Erythroblast (primary cell): ENCODE measurements around the gene RAET1G.
"Not testable (repeated sequence)": the region's sequence is repeated elsewhere in the genome, so short reads cannot be mapped to it uniquely, and the experiment has no call there.

ENCODE experiments used
- DNase-seq, 2 experiments: peaks; one replicate each; lab custom pipeline; 2025; lab: John Stamatoyannopoulos, UW
- GATA1 ChIP-seq: IDR thresholded peaks from 2 replicates; pipeline ENCODE4 v1.6.1; 2011; ENCODE audit warnings: low read depth, mild to moderate bottlenecking, control low read depth, low read length, moderate library complexity
- POLR2A ChIP-seq: IDR thresholded peaks from 2 replicates; pipeline ENCODE4 v1.6.1; 2011; ENCODE audit warnings: mild to moderate bottlenecking, low read length

Gene RAET1G

DNA sequence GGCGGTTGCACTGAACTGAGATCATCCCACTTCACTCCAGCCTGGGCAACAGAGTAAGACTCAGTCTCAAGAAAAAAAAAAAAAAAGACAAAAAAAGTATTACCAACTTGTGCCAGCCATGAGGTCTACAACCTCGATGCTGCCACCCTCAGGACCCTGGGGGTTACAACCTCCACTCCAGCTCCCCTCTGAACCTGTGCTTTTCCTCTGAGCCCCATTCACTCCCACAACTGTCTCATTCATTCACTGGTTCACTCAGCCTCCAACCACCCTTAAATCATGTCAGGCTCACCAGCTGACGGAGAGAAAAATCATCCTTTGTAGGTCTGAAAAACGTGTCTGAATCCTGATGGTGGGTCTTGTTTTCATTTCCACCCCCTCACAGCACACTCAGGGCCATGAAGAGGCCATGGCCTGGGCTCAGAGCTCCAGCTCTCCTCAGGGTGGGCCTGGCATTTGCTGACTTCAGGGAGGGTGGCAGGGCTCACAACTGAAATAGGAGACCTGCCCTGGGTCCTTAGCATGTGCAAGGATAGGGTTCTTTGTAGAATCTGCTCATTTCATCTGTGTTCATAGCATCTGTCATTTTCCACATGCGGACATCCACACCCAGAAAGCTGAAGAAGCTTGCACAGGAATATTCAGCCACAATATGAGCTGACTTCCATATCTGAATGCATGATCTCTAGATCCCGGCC, 39.0 kb upstream of the RAET1G start:
- peak; percentile 16 to 40 for DNase-seq
- TF ChIP-seq POLR2A (no peak), GATA1 (no peak)

DNA sequence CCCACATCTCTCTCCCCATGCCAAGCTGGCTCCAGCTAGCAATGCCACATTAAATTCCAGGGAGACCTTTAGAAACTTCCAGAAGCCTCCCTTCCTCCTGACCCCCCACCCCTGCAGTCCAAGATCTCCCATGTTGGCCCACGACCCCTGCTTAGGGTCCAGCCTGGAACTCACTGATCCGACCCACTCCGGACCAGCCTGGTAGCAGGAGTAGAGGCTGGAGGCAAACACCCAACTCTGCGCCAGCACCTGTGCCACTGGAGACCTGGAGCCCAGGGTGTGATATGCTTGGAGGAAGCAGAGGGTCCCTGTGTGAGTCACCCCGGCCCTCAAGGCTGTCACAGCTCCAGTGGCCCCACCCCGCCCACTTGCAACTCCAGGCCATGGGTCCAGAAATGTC, 37.6 kb upstream of the RAET1G start:
- no peak for DNase-seq
- TF ChIP-seq POLR2A, result no peak
- TF ChIP-seq GATA1, result no peak

DNA sequence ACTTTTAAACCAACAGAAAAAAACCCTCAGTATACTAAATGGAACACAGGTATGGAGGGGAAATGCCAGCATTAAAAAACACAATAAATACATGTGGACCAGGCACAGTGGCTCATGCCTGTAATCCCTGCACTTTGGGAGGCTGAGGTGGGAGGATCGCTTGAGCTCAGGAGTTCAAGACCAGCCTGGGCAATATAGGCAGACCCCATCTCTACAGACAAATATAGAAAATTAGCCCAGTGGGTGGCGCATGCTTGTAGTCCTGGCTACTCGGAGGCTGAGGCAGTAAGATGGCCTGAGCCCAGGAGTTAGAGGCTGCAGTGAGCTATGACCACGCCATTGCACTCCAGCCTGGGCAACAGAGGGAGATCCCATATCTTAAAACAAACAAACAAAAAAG, 36.9 kb upstream of the RAET1G start:
- DNase-seq, result not testable (repeated sequence)

DNA sequence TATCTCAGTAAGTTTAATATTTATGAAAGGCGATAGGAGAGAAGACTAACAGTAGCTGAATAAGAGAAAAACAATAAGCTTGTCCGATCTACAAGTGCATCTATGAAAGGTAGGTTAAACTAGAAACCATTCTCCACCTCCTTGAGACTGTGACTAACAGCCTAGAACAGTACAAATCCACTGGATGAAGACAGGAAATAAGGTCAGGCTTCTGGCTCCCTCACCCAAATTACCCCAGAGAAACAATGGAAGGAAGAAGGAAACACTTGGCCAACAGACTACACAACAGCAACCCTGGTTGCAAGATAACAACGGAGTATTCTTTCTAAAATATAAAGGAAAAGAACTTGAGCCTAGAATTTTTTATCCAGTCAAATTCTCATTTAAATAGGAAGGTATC, 35.2 kb upstream of the RAET1G start:
- not testable (repeated sequence) for DNase-seq

DNA sequence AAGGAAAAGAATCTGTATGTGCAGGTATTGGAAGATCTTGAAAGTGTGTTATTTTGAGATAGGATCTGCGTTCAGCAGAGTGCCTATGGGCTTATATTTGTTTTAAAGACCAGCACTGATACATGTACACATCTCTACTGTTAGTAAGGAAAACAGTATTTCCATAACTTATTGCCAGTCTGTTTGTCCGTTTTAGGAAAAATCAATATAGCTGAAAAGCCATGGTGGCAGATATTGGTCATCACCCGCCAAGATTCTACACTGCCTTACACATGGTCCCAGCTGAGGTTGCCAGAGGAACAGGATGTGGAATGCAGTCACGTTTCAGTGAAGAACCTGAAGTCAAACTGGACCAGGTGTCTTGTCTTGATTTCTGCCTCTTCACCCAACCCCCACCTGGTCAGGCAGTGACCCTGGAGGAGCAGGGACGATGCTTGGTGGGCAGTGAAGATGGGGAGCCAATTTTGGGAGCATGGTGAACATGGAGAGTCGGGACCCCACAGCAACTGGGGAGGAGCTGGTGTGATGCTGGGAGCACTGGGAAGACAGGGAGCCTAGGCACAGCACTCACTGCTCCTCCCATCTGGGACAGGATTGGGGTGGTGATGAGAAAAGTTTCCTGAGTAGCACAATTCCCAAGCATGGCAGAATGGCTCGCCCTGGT, 32.9 kb upstream of the RAET1G start:
- DNase-seq, result not testable (repeated sequence)

DNA sequence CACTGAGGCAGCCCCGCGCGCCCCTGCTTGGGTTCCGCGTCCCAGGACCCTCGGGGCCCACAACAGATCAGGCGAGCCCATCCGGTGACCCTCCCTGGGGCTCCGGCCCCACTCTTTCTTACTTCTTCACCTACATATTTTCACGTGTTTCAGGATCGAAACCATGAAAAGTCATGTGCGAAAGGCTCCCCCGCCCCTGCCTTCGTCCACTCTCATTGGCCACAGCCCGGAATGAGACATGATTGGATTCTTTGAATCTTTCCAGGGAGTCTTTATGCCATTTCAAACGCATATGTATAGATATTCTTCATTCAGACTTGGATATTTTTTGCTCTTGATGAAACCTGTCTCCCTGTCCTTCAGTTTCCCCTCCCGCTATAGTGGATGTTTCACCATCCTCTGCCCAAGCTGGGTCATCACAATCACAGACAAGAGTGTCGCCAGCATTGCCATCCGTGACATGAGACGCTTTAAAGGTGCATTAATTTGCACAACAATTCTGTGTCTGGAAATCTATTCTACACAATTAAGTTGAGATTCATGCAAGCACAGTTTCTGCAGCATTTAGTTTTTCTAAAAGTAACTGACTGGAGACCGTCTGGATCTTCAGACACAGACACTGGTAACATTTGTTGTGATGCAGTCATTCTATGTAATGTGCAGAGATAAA, 32.2 kb upstream of the RAET1G start:
- DNase-seq, result not testable (repeated sequence)

DNA sequence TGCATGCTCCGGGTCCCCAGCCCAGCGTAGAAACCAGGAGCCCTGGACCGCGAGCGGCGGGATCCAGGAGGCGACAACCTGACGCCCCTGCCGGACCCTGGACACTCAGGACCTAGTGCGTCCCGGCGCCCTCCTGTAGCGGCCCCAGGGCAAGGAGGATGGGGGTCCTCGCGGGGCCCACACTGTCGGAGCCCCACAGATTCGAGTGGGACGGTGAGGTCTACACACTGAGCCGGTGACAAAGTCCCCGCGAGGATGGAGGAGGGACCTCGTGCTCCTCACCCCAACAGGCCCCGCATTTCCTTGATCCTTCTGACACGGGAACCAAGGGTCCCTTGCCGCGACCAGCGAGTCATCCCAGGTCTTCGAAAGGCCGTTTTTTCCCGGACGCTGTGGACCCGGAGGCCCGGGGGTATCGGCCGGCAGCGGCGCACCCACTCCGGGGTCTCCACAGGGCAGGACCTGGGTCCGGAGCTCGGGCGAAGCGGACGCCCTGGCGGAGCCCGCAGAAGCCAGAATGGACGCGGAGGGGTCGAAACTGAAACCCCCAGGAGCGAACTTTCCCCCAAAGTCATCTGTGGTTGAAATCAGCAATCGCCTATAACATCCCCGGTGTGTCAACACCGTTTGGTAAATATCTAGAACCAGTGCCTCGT, 31.5 kb upstream of the RAET1G start:
- DNase-seq, result not testable (repeated sequence)

DNA sequence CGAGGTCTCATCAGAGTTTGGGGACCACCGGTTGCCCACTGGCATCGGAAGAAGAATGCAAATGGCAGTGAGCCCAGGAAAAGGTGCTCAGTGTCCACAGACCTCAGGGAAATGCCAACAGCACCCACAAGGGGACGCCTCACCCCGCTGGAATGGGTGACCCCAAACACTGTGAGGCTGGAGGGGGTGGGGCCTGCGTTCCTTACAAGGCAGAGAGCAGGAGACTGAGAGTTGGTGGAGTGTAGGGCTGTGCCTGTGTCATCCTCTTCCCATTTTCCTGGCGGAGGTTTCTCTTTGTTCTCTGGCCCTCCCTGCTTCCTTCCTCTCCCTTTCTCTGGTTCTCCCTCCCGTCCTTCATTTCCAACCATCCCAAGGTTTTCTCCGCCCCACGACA, 31.0 kb upstream of the RAET1G start:
- not testable (repeated sequence) for DNase-seq

DNA sequence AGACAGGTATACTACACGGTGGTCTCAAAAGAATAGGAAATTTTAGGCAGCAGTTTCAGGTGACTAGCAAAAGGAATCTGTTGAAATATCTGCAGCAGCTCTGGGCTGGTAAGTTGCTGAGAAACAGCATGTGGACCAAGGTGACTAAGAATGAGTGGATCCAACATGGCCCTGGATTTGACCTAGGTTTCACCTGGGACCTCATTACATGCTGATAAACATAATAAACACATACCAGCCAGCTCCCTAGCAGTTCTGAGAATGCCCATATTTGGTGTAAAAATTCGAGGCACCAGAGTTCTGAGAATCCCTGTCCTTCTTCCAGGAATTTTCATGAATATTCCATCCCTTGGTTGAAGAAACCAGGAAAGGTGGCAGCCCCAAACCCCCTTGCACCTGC, 30.5 kb upstream of the RAET1G start:
- DNase-seq, result not testable (repeated sequence)

DNA sequence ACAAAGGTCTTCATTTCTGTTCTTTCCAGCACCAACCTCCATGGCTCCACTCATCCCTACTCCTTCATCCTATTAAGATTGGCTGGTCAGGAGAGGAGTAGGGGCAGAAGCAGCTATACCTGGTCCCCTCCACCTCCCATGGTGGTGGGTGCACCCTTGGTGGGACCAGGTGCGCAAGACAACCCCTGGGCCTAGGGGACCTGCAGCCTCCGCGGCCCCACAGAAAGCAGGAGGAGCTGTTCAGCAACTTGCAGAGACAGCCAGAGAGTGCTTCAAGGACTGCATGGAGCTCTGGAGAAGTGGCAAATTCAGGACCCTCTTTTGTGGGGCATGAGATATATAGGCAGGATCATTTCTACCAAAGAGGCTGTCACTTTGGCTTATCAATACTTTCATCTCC, 28.7 kb upstream of the RAET1G start:
- TF ChIP-seq POLR2A (no peak), GATA1 (no peak)
- no peak for DNase-seq

DNA sequence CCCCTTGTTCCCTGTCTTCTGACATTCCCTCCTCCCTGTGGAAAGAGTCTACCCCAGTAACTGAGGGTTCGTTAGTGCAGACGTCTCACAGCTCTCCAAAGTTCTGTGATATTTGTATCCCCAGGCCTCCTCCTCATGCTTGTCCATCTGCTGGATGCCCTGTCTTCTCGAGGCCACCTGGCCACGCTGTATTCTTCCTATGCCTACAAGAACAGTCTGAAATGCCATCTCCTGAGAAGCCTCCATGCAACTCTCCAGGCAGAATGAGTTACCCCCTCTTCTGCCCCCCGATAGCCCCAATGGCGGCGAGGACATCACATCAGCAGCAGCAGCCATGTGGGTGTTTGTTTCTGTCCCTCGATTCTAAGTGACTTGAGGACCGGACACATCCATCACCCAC, 28.2 kb upstream of the RAET1G start:
- TF ChIP-seq GATA1 (no peak), POLR2A (no peak)
- no peak for DNase-seq

DNA sequence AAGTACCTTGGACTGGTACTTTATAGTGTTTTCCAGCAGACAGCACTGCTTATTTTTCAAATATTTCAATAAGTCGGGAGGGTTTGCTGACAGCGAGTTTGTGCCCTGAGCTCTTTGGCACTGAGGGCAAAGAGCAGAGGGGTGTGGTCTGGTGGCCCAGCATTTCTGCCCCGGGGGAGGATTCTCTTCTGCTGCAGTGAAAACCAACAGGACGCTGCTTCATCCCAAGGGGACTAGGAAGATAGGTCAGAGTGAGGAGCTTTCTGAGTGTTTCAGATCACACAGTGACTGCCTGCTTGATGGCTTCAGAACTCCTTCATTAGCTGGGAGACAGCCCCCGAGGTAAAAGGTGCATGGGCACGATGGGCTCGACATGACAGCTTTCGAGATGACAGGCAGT, 27.5 kb upstream of the RAET1G start:
- DNase-seq, result no peak
- TF ChIP-seq POLR2A, result no peak
- TF ChIP-seq GATA1, result no peak

DNA sequence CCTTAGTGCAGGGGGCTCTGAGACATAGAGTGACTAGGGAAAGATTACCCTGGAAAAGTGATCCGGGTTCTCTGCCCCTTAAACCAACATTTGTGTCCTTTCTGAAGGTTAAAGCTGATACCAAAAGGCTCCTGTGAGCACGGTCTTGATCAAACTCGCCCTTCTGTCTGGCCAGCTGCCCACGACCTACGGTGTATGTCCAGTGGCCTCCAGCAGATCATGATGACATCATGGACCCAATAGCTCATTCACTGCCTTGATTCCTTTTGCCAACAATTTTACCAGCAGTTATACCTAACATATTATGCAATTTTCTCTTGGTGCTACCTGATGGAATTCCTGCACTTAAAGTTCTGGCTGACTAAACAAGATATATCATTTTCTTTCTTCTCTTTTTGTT, 25.7 kb upstream of the RAET1G start:
- TF ChIP-seq GATA1, result no peak
- TF ChIP-seq POLR2A, result no peak
- no peak for DNase-seq

DNA sequence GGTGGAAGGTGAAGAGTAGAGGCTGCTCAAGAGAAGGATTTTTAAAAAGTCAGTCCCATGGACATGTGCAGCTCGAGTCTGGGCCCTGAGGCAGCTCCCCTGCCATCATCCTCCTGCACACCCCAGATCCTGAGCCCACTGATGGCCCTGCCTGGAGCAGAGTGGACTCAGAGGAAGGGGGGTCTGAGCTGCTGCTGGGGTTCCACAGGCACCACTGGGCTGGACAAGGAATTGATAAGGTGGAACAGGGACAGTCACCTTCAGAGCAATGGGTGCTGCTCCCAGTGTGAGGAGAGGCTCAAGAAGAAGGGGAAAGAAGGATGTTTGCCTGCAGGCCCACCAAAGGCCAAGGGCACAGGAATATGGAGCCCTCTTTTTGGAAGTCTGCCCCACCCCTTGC, 25.1 kb upstream of the RAET1G start:
- DNase-seq, result no peak
- TF ChIP-seq GATA1 (no peak), POLR2A (no peak)

DNA sequence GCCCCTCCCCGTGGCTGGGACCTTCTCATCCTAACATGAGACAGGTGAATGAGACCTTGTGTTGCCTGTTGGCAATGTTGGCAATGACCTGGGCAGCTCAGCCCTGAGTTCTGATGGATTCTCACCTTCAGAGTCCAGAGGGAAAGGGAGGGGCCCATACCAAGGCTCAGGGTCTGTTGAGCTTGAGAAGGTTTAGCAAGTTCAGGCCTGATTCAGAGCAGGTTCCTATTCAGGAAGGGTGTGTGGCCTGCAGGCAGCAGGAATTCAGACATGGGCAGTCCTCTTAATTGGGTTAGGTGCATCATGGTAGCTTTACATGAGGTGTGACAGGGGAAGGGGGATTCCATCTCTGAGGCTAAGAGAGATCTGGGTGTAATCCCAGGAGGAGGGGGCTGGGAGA, 24.6 kb upstream of the RAET1G start:
- DNase-seq, result not testable (repeated sequence)

DNA sequence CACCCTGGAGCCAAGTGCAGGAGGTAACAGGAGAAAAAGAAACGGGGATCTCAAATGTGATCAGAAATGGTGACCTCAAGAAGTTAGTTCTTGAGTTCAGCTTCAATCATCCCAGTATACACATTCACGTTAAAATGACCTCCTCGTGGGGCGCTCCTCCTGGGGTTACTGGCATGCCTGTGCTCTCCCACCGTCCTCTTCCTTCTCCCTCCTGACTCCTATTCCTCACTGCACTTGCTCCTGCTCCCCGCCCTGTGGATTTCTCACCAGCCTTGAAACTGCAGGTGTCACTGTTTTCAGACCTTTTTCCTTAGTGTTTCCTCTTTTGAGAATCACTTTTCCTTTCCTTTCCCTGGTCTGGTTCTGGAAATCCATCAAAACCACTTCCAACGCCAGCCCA, 23.7 kb upstream of the RAET1G start:
- DNase-seq, result not testable (repeated sequence)

DNA sequence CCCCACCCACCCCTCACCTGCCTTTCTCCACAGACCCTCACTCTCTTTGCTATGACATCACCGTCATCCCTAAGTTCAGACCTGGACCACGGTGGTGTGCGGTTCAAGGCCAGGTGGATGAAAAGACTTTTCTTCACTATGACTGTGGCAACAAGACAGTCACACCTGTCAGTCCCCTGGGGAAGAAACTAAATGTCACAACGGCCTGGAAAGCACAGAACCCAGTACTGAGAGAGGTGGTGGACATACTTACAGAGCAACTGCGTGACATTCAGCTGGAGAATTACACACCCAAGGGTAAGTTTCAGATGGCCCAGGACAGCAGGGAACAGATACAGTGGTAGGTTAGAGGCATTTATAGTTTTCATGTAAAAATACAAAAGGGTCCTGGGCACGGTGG, 22.4 kb upstream of the RAET1G start:
- DNase-seq, result not testable (repeated sequence)

DNA sequence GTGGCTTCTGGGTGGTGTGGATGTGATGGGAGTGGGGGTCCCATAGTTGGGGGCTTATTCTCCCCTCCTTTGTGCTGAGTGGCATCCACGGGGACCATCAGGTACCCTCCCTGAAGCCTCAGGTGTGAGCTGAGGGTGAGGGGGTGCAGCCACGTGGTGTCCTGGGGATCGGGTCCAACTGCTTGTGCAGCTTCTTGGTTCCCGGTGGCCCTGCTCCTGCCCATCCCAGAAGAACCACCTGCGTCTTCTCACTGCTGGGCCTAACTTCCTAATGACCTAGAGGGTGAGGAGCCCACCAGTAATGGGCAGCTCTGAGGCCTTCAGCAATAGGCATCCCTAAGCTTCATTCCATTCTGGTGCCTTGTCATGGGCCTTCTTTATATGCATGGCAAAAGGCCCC, 20.4 kb upstream of the RAET1G start:
- not testable (repeated sequence) for DNase-seq
